Stimulated activated CD4-positive, alpha-beta T cell treated with anti-CD3 and anti-CD28 coated beads, Interleukin-1b, Interleukin-23, amount 100 ng/mL, for 48 hours (primary cell): ENCODE measurements around the gene RUFY2.
"Not testable (repeated sequence)": the region's sequence is repeated elsewhere in the genome, so short reads cannot be mapped to it uniquely, and the experiment has no call there.

Experiments
- DNase-seq: peaks from one replicate; pipeline ENCODE4 v3.0.0-alpha.2; 2020

The RUFY2 gene, protein sequence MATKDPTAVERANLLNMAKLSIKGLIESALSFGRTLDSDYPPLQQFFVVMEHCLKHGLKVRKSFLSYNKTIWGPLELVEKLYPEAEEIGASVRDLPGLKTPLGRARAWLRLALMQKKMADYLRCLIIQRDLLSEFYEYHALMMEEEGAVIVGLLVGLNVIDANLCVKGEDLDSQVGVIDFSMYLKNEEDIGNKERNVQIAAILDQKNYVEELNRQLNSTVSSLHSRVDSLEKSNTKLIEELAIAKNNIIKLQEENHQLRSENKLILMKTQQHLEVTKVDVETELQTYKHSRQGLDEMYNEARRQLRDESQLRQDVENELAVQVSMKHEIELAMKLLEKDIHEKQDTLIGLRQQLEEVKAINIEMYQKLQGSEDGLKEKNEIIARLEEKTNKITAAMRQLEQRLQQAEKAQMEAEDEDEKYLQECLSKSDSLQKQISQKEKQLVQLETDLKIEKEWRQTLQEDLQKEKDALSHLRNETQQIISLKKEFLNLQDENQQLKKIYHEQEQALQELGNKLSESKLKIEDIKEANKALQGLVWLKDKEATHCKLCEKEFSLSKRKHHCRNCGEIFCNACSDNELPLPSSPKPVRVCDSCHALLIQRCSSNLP

GRCh38 chr10:68406815-68407548 is at the start of gene RUFY2:
TSS of gene RUFY2 (minus strand) at chr10:68407277. CDS start at chr10:68407189, 88 bp downstream.
- DNase-seq, result peak; percentile 66

GRCh38 chr10:68449698-68450097 is 42.6 kb upstream of the RUFY2 start:
- DNase-seq, result not testable (repeated sequence)

DNA sequence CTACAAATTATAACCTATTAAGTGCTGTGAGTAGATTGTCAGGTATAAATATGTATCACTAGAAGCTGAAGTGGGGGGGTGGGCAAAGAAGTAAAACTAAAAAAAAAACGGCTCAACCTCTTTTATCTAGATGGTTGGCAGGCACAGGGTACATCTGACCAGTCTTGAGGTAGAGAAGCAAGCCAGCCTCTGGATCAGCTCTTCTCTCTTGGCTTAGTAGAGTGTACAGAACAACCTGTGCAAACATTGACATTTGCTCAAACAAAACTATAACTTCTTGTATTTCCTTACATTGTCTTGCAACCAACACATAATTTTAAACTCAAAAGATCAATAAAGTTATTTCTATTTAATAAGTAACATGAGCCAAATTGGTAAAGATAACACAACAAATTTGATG is 39.1 kb upstream of the RUFY2 start:
- no peak for DNase-seq

GRCh38 chr10:68442971-68443370 is 35.9 kb upstream of the RUFY2 start:
- no peak for DNase-seq

DNA sequence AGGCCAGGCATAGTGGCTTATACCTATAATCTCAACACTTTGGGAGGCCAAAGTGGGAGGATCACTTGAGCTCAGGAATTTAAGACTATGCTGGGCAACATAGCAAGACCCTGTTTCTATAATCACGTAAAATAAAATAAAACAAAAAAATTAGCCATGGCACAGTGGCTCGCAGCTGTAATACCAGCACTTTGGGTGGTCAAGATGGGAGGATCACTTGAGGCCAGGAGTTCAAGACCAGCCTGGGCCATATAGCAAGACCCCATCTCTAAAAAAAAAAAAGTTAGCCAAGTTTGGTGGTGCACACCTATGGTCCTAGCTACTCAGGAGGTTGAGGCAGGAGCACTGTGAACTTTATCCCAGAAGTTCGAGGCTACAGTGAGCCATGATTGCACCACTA is 33.8 kb upstream of the RUFY2 start:
- DNase-seq, result no peak

DNA sequence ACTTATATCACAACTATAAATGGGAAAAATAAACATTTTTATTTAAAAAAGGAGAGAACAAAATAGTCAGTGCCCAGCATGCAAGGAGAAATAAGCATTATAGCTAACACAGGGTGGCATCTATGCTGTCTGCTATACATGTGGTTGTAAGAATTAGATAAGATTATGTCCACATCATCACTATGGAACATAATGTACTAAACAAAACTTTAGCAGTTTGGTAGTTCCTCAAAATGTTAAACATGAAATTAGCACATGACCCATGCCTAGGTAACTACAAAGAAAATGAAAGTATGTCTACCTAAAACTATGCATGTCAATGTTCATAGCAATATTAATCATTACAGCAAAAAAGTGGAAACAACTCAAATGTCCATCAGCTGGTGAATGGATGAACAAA is 28.7 kb upstream of the RUFY2 start:
- no peak for DNase-seq

- DNase-seq, result no peak
These were observed 27.6 kb upstream of the RUFY2 start for GRCh38 chr10:68434657-68435056.

DNA sequence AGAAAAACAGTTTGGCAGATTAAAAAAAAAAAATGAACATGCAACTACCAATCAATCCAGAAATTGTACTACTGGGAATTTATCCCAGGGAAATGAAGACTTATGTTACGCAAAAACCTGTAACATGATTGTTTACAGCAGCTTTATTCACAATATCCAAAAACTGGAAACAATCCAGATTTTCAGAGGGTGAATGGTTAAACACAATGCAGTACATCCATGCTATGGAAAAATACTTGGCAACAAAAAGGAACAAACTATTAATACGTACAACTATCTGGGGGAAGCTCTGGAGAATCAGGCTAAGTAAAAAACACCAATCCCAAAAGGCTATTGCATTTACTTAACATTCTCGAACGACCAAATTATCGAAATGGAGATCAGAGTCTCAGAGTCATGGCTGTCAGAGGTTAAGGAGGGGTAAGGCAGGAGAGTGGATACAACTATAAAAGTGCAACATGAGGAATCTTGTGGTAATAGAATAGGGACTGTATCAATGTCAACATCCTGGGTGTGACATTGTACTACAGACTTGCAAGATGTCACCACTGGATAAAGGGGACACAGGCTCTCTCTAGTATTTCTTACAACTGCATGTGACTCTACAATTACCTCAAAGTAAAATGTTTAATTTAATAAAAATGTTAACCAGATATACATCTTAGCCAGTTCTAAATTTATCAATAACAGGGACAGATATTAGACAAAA is 21.5 kb upstream of the RUFY2 start:
- DNase-seq, result no peak

- DNase-seq, result no peak
These were observed 17.5 kb upstream of the RUFY2 start for GRCh38 chr10:68424454-68425014.

- DNase-seq, result peak; percentile 46
These were observed 16.4 kb upstream of the RUFY2 start for GRCh38 chr10:68423522-68423921.

DNA sequence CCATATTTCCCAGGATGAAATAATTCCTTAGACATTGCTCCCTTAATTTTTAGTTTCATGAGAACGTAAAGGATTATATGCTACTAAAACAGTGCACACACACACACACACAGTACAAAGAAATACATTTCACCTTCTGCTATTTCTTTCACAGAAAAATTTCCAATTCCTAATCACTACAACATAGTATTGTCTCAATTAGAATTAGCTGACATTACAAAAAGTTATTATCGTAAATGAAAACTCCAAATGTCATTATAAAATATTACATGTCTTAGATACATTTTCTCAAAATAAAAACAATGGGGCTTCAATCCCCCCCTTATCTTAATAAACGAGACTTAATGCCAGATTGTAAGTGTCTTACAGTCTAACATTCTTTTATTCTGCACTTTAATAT is 12.3 kb upstream of the RUFY2 start:
- no peak for DNase-seq

GRCh38 chr10:68408898-68409518 is 1.9 kb upstream of the RUFY2 start:
- DNase-seq, result no peak

- peak; percentile 33 for DNase-seq
These were observed 814 bp downstream of the RUFY2 start for GRCh38 chr10:68406111-68406814.

DNA sequence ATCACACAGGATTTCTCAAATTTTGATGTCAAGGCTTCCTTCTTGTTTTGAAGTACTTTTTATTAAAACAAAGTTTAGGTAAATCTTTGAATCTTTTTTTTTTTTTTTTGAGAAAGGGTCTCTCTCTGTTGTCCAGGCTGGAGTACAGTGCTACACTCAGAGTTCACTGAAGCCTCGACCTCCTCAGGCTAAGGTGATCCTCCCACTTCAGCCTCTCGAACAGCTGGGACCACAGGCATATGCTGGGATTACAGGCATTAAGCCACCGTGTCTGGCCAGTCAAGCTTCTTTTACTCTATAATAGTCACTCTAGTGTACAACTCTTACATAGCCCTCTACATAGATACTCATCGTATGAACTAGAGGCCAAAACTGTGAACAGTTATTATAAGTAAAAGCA is 3.4 kb downstream of the RUFY2 start:
- no peak for DNase-seq

DNA sequence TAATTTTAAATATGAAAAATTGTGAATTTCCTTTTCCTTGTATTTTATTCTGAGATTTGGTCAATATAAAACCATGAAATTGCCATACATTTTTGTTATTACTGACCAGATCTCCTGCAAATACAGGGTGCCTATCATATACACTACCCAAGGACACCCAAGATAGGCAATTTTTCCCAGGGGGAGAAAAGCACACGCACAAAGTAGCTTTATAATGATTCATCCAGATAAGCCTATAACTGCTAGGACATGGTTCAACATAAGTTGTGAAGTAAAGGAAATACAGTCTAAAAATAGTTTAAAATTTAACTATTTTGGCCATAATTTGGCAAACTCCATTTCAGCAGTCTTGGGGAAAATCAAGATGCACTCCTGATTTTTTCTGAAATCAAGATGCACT is 4.8 kb downstream of the RUFY2 start:
- DNase-seq, result no peak

GRCh38 chr10:68397005-68397404 is 10.1 kb downstream of the RUFY2 start:
- no peak for DNase-seq

DNA sequence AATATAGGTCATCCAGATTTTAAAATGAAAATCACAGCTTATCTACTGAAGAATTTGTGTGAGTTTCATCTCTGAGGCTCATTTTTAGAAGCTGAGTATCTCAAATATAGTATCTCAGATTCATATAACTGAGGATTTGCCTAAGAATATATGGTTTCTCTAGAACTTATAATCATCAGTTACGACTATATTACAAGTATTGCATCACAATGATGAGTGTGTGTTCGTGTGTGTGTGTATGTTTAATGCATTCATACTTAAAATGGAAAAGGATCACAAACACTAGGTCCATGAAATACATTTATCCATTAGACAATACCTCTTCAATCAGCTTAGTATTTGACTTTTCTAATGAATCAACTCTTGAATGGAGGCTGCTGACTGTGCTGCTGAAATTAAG is 21.3 kb downstream of the RUFY2 start:
- no peak for DNase-seq

DNA sequence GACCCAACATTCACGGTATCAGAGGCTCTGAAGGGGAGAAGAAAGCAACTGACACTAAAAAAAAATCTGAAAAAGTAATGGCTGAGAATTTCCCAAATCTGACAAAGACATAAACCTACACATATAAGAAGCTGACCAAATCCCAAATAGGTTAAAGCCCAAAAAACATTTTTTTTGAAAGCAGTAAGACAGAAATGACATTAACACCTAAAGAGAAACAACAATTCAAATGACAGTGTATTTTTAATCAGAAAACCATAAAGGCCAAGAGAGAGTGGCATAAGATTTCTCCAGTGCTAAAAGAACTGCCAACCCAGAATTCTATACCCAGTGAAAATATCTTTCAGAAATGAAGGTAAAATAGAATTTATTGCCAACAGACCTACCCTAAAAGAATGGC is 35.5 kb downstream of the RUFY2 start:
- DNase-seq, result no peak

DNA sequence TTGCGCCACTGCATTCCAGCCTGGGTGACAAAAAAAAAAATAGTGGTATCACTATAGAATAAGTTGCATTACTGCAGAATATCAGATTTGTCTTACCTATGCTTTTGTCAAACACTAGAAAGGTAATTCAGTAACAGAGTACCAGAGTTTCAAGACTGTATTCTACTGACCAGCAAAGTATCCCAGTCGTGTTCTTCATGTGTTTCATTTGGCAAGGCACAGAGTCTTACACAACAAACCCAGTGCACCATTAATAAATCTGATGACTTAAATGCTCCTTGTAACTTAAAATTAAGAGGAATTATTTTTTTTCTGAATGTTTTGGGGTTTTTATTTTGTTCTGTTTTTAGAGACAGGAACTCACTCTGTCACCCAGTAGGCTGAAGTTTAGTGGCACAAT is 40.0 kb downstream of the RUFY2 start:
- no peak for DNase-seq

- DNase-seq, result no peak
These were observed 40.5 kb downstream of the RUFY2 start for GRCh38 chr10:68366600-68366999.

GRCh38 chr10:68365611-68366010 is 41.5 kb downstream of the RUFY2 start:
- no peak for DNase-seq
